ENCODE measurements around the gene OR4D11. TPM values are rescaled to one million over a fixed set of nuclear protein-coding genes. Genes with fewer than 3 reads are reported as not detected.

OR4D11 gene
- total RNA-seq, 1 experiment from 2014 or later, result not detected

DNA sequence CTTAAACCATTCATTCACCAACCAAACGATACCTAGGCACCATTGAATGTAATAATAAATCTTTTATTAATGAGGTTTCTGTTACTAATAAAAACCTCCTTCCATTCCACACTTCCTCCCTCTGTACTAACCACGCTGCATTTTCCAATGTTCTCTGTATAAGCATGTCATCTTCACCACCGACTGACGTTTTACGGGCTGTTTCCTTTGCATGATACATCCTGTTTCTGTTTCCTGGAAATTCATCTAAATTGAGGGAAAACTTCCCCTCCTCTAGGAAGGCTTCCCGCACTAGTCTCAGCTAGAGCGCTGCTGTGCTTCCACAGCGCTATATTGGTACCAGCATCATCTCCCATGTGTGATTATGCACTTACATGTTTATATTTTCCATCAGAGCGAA is 28.2 kb upstream of the OR4D11 start:
- H3K4me2 ChIP-seq (ENCODE audit: insufficient read depth, insufficient read length, low read length), result no peak overlapping the region
- no peak overlapping the region for H3K14ac ChIP-seq (ENCODE audit: insufficient read depth, low read length)
- H3K18ac ChIP-seq (ENCODE audit: insufficient read length, low read depth, low read length), result no peak overlapping the region
- no peaks in the 10 kb centered on the region for H3K4me1 Mint-ChIP-seq
- H3K79me1 ChIP-seq (ENCODE audit: insufficient read depth, low read depth, low read length, poor library complexity, severe bottlenecking), result no peaks in the 10 kb centered on the region
- H3K9me3 ChIP-seq (ENCODE audit: control insufficient read depth, low read depth, low read length), result no peaks in the 10 kb centered on the region
- no peak overlapping the region for H3K4me3 Mint-ChIP-seq
- no peak overlapping the region for H2BK15ac ChIP-seq (ENCODE audit: low read depth, low read length)
- H2BK20ac ChIP-seq (ENCODE audit: low read depth, low read length, poor library complexity, severe bottlenecking), result no peak overlapping the region
- H3K27ac ChIP-seq (ENCODE audit: insufficient read length, low read depth, low read length), result no peak overlapping the region
- peaks cover 2% of the 10 kb centered on the region; the same call in 1 of the 2 replicates for H3K27me3 Mint-ChIP-seq (ENCODE audit: low read depth)
- no peak overlapping the region for H4K91ac ChIP-seq (ENCODE audit: insufficient read length, low read depth, low read length)
- TF ChIP-seq, protein P1, sequence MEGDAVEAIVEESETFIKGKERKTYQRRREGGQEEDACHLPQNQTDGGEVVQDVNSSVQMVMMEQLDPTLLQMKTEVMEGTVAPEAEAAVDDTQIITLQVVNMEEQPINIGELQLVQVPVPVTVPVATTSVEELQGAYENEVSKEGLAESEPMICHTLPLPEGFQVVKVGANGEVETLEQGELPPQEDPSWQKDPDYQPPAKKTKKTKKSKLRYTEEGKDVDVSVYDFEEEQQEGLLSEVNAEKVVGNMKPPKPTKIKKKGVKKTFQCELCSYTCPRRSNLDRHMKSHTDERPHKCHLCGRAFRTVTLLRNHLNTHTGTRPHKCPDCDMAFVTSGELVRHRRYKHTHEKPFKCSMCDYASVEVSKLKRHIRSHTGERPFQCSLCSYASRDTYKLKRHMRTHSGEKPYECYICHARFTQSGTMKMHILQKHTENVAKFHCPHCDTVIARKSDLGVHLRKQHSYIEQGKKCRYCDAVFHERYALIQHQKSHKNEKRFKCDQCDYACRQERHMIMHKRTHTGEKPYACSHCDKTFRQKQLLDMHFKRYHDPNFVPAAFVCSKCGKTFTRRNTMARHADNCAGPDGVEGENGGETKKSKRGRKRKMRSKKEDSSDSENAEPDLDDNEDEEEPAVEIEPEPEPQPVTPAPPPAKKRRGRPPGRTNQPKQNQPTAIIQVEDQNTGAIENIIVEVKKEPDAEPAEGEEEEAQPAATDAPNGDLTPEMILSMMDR (conservative IDR thresholded peaks at IDR 0.05), result no peak
- H4K5ac ChIP-seq (ENCODE audit: insufficient read length, low read depth, low read length), result no peak overlapping the region
- H3K36me3 Mint-ChIP-seq (ENCODE audit: insufficient read depth in 1 of 3, low read depth in 3 of 3), result no peaks in the 10 kb centered on the region
- no CpG with 5 or more reads among the region's 9 CpGs for WGBS (ENCODE audit: extremely low coverage, insufficient read length, low lambda C conversion rate)
- no peaks in the 10 kb centered on the region for H3K27me3 ChIP-seq (ENCODE audit: insufficient read depth, low read length)
- no peak overlapping the region for H3K4ac ChIP-seq (ENCODE audit: low read depth, low read length)
- no peaks in the 10 kb centered on the region for H3K9me3 Mint-ChIP-seq
- H3K4me1 ChIP-seq (ENCODE audit: insufficient read depth, low read length), result no peaks in the 10 kb centered on the region
- no peak overlapping the region for H2AK5ac ChIP-seq (ENCODE audit: insufficient read length, low read length)
- H4K20me1 ChIP-seq (ENCODE audit: control insufficient read depth, insufficient read depth, insufficient read length), result no peaks in the 10 kb centered on the region
- no peak overlapping the region for H3T11ph ChIP-seq (ENCODE audit: low read length)
- no peaks in the 10 kb centered on the region for H3K23me2 ChIP-seq (ENCODE audit: insufficient read length, low read depth, low read length, poor library complexity, severe bottlenecking)
- DNase-seq, result no peak
- no peak overlapping the region for H3K23ac ChIP-seq (ENCODE audit: insufficient read length, low read depth, low read length)
- no peak overlapping the region for H2BK120ac ChIP-seq (ENCODE audit: low read depth, low read length, poor library complexity, severe bottlenecking)
- no peak overlapping the region for H4K8ac ChIP-seq (replicated peaks; ENCODE audit: insufficient read length, low read depth, low read length)
- no peak overlapping the region for H2BK5ac ChIP-seq (ENCODE audit: insufficient read length, low read length)
- H3K79me2 ChIP-seq (ENCODE audit: insufficient read depth, low read length), result no peaks in the 10 kb centered on the region
- H3K9ac ChIP-seq (ENCODE audit: extremely low read depth, insufficient read length, low read length), result no peak overlapping the region
- no peak overlapping the region for H2BK12ac ChIP-seq (ENCODE audit: insufficient read length, low read depth, low read length)
- H3K27ac Mint-ChIP-seq, result no peak overlapping the region
- H2AFZ ChIP-seq (ENCODE audit: low read length), result no peak overlapping the region
- H3K56ac ChIP-seq (ENCODE audit: insufficient read length, low read depth, low read length), result no peak overlapping the region
